ENCODE results near the gene HMX1. TPM values are rescaled to one million over a fixed set of nuclear protein-coding genes. Genes with fewer than 3 reads are reported as not detected.

Gene HMX1
- total and polyA plus RNA-seq, 10 of the 15 experiments (the other 5 are each of a cell fraction or from before 2014, with no cell fraction given) = not detected

GRCh38 chr4:8880851-8881250, 9.2 kb upstream of the HMX1 start:
- intact Hi-C loops (cut with micrococcal nuclease; ENCODE audit: unreplicated experiment) (no loop called here), in situ Hi-C loops (cut with MboI) (no loop called here)
- Histone ChIP-seq H3K9me3 (replicated peaks; ENCODE audit: control insufficient read depth, insufficient read depth, low read length) (no peaks in the 10 kb centered on the region), H3K4me2 (ENCODE audit: control insufficient read depth, insufficient read depth) (no peak overlapping the region), H3K27me3 (replicated peaks in 1 of 2; ENCODE audit: control insufficient read depth in 2 of 2, insufficient read depth in 2 of 2, low read length in 1 of 2) (no peaks in the 10 kb centered on the region; a peak in 1 of 4 replicates), H2AFZ (ENCODE audit: control insufficient read depth, low read depth, low read length) (no peak overlapping the region), H3K9ac (ENCODE audit: control insufficient read depth, insufficient read depth, low read length) (no peak overlapping the region), H3K4me1 (ENCODE audit: control insufficient read depth, insufficient read depth, low read length) (no peaks in the 10 kb centered on the region), H3K27ac (ENCODE audit: control insufficient read depth, insufficient read depth) (no peak overlapping the region), H3K36me3 (ENCODE audit: control insufficient read depth in 2 of 2, insufficient read depth in 2 of 2, low read length in 1 of 2) (no peaks in the 10 kb centered on the region), H4K20me1 (ENCODE audit: control insufficient read depth, insufficient read depth) (no peaks in the 10 kb centered on the region), H3K4me3 (no peak overlapping the region), H3K79me2 (ENCODE audit: control insufficient read depth, insufficient read depth, low read length) (no peaks in the 10 kb centered on the region)
- DNase-seq (ENCODE audit: low read depth, low spot score) = no peak
- CTCF ChIA-PET = no interaction called here
- FAIRE-seq = no peak
- POLR2A ChIA-PET = no interaction called here
- WGBS (ENCODE audit: insufficient coverage, insufficient replicate concordance, low lambda C conversion rate, missing lambda C conversion rate) = 46% methylated on average over 5 of the region's 9 CpGs
- BruUV-seq (replicated peaks) = no TSS peak
- RAD21 ChIA-PET (ENCODE audit: unreplicated experiment) = no interaction called here
- TF ChIP-seq, protein P1, sequence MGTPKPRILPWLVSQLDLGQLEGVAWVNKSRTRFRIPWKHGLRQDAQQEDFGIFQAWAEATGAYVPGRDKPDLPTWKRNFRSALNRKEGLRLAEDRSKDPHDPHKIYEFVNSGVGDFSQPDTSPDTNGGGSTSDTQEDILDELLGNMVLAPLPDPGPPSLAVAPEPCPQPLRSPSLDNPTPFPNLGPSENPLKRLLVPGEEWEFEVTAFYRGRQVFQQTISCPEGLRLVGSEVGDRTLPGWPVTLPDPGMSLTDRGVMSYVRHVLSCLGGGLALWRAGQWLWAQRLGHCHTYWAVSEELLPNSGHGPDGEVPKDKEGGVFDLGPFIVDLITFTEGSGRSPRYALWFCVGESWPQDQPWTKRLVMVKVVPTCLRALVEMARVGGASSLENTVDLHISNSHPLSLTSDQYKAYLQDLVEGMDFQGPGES (IDR thresholded peaks at IDR 0.05) = no peak
- TF ChIP-seq, protein P2, sequence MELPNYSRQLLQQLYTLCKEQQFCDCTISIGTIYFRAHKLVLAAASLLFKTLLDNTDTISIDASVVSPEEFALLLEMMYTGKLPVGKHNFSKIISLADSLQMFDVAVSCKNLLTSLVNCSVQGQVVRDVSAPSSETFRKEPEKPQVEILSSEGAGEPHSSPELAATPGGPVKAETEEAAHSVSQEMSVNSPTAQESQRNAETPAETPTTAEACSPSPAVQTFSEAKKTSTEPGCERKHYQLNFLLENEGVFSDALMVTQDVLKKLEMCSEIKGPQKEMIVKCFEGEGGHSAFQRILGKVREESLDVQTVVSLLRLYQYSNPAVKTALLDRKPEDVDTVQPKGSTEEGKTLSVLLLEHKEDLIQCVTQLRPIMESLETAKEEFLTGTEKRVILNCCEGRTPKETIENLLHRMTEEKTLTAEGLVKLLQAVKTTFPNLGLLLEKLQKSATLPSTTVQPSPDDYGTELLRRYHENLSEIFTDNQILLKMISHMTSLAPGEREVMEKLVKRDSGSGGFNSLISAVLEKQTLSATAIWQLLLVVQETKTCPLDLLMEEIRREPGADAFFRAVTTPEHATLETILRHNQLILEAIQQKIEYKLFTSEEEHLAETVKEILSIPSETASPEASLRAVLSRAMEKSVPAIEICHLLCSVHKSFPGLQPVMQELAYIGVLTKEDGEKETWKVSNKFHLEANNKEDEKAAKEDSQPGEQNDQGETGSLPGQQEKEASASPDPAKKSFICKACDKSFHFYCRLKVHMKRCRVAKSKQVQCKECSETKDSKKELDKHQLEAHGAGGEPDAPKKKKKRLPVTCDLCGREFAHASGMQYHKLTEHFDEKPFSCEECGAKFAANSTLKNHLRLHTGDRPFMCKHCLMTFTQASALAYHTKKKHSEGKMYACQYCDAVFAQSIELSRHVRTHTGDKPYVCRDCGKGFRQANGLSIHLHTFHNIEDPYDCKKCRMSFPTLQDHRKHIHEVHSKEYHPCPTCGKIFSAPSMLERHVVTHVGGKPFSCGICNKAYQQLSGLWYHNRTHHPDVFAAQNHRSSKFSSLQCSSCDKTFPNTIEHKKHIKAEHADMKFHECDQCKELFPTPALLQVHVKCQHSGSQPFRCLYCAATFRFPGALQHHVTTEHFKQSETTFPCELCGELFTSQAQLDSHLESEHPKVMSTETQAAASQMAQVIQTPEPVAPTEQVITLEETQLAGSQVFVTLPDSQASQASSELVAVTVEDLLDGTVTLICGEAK (IDR thresholded peaks at IDR 0.05; ENCODE audit: borderline replicate concordance) = no peak
- TF ChIP-seq ATF2 (IDR thresholded peaks at IDR 0.05; ENCODE audit: low read length) (no peak), HDAC2 (IDR thresholded peaks at IDR 0.05) (no peak), STAT1 (conservative IDR thresholded peaks at IDR 0.05) (no peak), GATAD2B (conservative IDR thresholded peaks at IDR 0.05; ENCODE audit: low read depth) (no peak), ZNF384 (IDR thresholded peaks at IDR 0.05; ENCODE audit: borderline replicate concordance, low read depth, low read length) (no peak), WRNIP1 (IDR thresholded peaks at IDR 0.05; ENCODE audit: borderline replicate concordance, low read depth, low read length) (no peak), POLR2AphosphoS5 (IDR thresholded peaks at IDR 0.05; ENCODE audit: low read length) (no peak), FOS (IDR thresholded peaks at IDR 0.05; ENCODE audit: borderline replicate concordance, extremely low read depth, insufficient read length) (no peak), LARP7 (IDR thresholded peaks at IDR 0.05) (no peak), BACH1 (IDR thresholded peaks at IDR 0.05; ENCODE audit: borderline replicate concordance) (no peak), ZNF217 (IDR thresholded peaks at IDR 0.05) (no peak)
- TF ChIP-seq, protein P3, sequence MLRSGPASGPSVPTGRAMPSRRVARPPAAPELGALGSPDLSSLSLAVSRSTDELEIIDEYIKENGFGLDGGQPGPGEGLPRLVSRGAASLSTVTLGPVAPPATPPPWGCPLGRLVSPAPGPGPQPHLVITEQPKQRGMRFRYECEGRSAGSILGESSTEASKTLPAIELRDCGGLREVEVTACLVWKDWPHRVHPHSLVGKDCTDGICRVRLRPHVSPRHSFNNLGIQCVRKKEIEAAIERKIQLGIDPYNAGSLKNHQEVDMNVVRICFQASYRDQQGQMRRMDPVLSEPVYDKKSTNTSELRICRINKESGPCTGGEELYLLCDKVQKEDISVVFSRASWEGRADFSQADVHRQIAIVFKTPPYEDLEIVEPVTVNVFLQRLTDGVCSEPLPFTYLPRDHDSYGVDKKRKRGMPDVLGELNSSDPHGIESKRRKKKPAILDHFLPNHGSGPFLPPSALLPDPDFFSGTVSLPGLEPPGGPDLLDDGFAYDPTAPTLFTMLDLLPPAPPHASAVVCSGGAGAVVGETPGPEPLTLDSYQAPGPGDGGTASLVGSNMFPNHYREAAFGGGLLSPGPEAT (IDR thresholded peaks at IDR 0.05; ENCODE audit: low read depth) = no peak
- no peak for ATAC-seq
- SMC1A ChIA-PET (ENCODE audit: uncharacterized antibody, unreplicated experiment) = no interaction called here
